ENCODE results near the gene SHLD1. TPM values are rescaled to one million over a fixed set of nuclear protein-coding genes. Genes with fewer than 3 reads are reported as not detected.
"Not testable (repeated sequence)": the region's sequence is repeated elsewhere in the genome, so short reads cannot be mapped to it uniquely, and the experiment has no call there.

SHLD1 gene
- total and polyA plus RNA-seq, 2 experiments from 2014 or later, result 8.3 to 9.1 TPM

- H3K9me2 ChIP-seq (replicated peaks; ENCODE audit: insufficient read depth), result no peaks in the 10 kb centered on the region
- no peak overlapping the region for H2AFZ ChIP-seq
- no peaks in the 10 kb centered on the region for H3K9me3 ChIP-seq (ENCODE audit: low read depth)
- no peak overlapping the region for H3K4me2 ChIP-seq
- peaks cover 19% of the 10 kb centered on the region for H3K4me1 ChIP-seq (ENCODE audit: insufficient read depth)
- 42% methylated on average over 8 of the region's 8 CpGs for WGBS (ENCODE audit: low lambda C conversion rate, missing lambda C conversion rate)
- no peak overlapping the region for H3K4me3 ChIP-seq
- no peaks in the 10 kb centered on the region for H4K20me1 ChIP-seq (ENCODE audit: insufficient read depth, poor library complexity, severe bottlenecking)
- peak overlapping the region; percentile 86 for H3K27ac ChIP-seq
- TF ChIP-seq EZH2phosphoT487 (IDR thresholded peaks at IDR 0.05; ENCODE audit: low read depth, severe bottlenecking, unreplicated experiment), result no peak
- TF ChIP-seq EZH2 (IDR thresholded peaks at IDR 0.05; ENCODE audit: borderline replicate concordance), result no peak
- TF ChIP-seq, protein P1, sequence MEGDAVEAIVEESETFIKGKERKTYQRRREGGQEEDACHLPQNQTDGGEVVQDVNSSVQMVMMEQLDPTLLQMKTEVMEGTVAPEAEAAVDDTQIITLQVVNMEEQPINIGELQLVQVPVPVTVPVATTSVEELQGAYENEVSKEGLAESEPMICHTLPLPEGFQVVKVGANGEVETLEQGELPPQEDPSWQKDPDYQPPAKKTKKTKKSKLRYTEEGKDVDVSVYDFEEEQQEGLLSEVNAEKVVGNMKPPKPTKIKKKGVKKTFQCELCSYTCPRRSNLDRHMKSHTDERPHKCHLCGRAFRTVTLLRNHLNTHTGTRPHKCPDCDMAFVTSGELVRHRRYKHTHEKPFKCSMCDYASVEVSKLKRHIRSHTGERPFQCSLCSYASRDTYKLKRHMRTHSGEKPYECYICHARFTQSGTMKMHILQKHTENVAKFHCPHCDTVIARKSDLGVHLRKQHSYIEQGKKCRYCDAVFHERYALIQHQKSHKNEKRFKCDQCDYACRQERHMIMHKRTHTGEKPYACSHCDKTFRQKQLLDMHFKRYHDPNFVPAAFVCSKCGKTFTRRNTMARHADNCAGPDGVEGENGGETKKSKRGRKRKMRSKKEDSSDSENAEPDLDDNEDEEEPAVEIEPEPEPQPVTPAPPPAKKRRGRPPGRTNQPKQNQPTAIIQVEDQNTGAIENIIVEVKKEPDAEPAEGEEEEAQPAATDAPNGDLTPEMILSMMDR (IDR thresholded peaks at IDR 0.05; ENCODE audit: poor library complexity), result no peak
- no peaks in the 10 kb centered on the region for H3K27me3 ChIP-seq
- DNase-seq (ENCODE audit: low spot score), result no peak
- H3K79me2 ChIP-seq, result no peaks in the 10 kb centered on the region
- H3K36me3 ChIP-seq (replicated peaks; ENCODE audit: insufficient read depth, low read depth), result no peaks in the 10 kb centered on the region
These were observed 4.7 kb upstream of the SHLD1 start for GRCh38 chr20:5745416-5746030.

DNA sequence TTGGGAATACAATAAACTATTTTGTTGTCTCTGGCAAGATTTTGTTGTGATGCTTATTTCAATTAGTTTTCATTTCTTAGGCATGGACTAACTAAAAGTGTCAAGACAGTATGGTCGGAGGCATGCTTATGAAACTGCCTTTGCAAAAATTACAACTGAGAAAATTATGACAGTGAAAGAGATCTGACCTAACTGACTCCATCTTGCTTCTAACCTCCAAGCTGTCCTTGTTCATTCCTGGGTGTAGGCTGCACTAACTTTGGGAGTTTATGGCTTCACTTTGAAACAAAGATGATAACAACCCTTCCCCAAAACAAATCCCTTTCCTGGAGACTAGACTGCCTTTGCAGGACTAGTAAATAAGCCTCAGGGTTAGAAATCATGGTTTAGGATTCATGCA, 4.1 kb upstream of the SHLD1 start:
- TF ChIP-seq, protein P1 (IDR thresholded peaks at IDR 0.05; ENCODE audit: poor library complexity), result no peak
- no peak for TF ChIP-seq EZH2 (IDR thresholded peaks at IDR 0.05; ENCODE audit: borderline replicate concordance)
- no peak overlapping the region for H3K4me2 ChIP-seq
- no peak overlapping the region for H3K4me3 ChIP-seq
- no peak for DNase-seq (ENCODE audit: low spot score)
- peaks cover 19% of the 10 kb centered on the region for H3K4me1 ChIP-seq (ENCODE audit: insufficient read depth)
- no peaks in the 10 kb centered on the region for H3K9me3 ChIP-seq (ENCODE audit: low read depth)
- peak overlapping the region; percentile 86 for H3K27ac ChIP-seq
- no peak overlapping the region for H2AFZ ChIP-seq
- 62% methylated on average over 1 of the region's 1 CpG for WGBS (ENCODE audit: low lambda C conversion rate, missing lambda C conversion rate)
- no peaks in the 10 kb centered on the region for H4K20me1 ChIP-seq (ENCODE audit: insufficient read depth, poor library complexity, severe bottlenecking)
- no peaks in the 10 kb centered on the region for H3K9me2 ChIP-seq (replicated peaks; ENCODE audit: insufficient read depth)
- no peaks in the 10 kb centered on the region for H3K27me3 ChIP-seq
- no peaks in the 10 kb centered on the region for H3K36me3 ChIP-seq (replicated peaks; ENCODE audit: insufficient read depth, low read depth)
- no peaks in the 10 kb centered on the region for H3K79me2 ChIP-seq

DNA sequence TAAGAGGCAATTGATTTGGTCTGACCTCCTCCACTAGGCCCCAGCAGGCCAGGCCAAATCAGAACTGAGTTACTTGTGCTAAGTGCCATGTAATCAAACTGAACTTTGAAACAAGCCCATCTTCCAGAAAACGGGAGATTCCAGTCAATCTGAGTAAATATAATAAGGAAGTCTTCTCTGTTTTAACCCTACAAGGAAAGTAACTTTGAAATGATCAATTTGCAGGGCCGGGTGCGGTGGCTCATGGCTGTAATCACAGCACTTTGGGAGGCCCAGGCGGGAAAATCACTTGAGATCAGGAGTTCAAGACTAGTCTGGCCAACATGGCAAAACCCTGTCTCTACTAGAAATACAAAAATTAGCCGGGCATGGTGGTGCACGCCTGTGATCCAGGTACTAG, 2.0 kb upstream of the SHLD1 start:
- H3K9me3 ChIP-seq (ENCODE audit: low read depth), result no peaks in the 10 kb centered on the region
- no peaks in the 10 kb centered on the region for H4K20me1 ChIP-seq (ENCODE audit: insufficient read depth, poor library complexity, severe bottlenecking)
- H2AFZ ChIP-seq, result no peak overlapping the region
- no peak for TF ChIP-seq EZH2 (IDR thresholded peaks at IDR 0.05; ENCODE audit: borderline replicate concordance)
- TF ChIP-seq, protein P1 (IDR thresholded peaks at IDR 0.05; ENCODE audit: poor library complexity), result no peak
- no peak for TF ChIP-seq EZH2phosphoT487 (IDR thresholded peaks at IDR 0.05; ENCODE audit: low read depth, severe bottlenecking, unreplicated experiment)
- peak; percentile 29 for DNase-seq (ENCODE audit: low spot score)
- peaks cover 19% of the 10 kb centered on the region for H3K4me1 ChIP-seq (ENCODE audit: insufficient read depth)
- no peaks in the 10 kb centered on the region for H3K27me3 ChIP-seq
- H3K4me2 ChIP-seq, result no peak overlapping the region
- H3K9me2 ChIP-seq (replicated peaks; ENCODE audit: insufficient read depth), result no peaks in the 10 kb centered on the region
- peaks cover 11% of the 10 kb centered on the region for H3K79me2 ChIP-seq
- 70% methylated on average over 6 of the region's 6 CpGs for WGBS (ENCODE audit: low lambda C conversion rate, missing lambda C conversion rate)
- no peak overlapping the region for H3K4me3 ChIP-seq
- H3K27ac ChIP-seq, result peak overlapping the region; percentile 86
- no peaks in the 10 kb centered on the region for H3K36me3 ChIP-seq (replicated peaks; ENCODE audit: insufficient read depth, low read depth)

GRCh38 chr20:5749512-5749951, 669 bp upstream of the SHLD1 start:
- not testable (repeated sequence) for H3K36me3 ChIP-seq (replicated peaks; ENCODE audit: insufficient read depth, low read depth); H3K4me2 ChIP-seq; H3K9me2 ChIP-seq (replicated peaks; ENCODE audit: insufficient read depth); DNase-seq (ENCODE audit: low spot score); H4K20me1 ChIP-seq (ENCODE audit: insufficient read depth, poor library complexity, severe bottlenecking); H3K9me3 ChIP-seq (ENCODE audit: low read depth); H3K27me3 ChIP-seq; H3K4me3 ChIP-seq
- peaks cover 20% of the 10 kb centered on the region for H3K79me2 ChIP-seq
- H3K27ac ChIP-seq, result peak overlapping the region; percentile 93
- peaks cover 19% of the 10 kb centered on the region for H3K4me1 ChIP-seq (ENCODE audit: insufficient read depth)
- H2AFZ ChIP-seq, result peak overlapping the region; percentile 91
- WGBS (ENCODE audit: low lambda C conversion rate, missing lambda C conversion rate), result 97% methylated on average over 12 of the region's 12 CpGs
